Hematopoietic multipotent progenitor cell treated with erythropoietin and hydrocortisone succinate and interleukin-3 and kit ligand, for 17 days (in vitro differentiated cells): ENCODE measurements around the gene MAD1L1.
"Not testable (repeated sequence)": the region's sequence is repeated elsewhere in the genome, so short reads cannot be mapped to it uniquely, and the experiment has no call there.

Experiments
- DNase-seq: peaks from one replicate; pipeline ENCODE4 v3.0.0-alpha.2; 2015; ENCODE audit warnings: low spot score

MAD1L1 gene

DNA sequence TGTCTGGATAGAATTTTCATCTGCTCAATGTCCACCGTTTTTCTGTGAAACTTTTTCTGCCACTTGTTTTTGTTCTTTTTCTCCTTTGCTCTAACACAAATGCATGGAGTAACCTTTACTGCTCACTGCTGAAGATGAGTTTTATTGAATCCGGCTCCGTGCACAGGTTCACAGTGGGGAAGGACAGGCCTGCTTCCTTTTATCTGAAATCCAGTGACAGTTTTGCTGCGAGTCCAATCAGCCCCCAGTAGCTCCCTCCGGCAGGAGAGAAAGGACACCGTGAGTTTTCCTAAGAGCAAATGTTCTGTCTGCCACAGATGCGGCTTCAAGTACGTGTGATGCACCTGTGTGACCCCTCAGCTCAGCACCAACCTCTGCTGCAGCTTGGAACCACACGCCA, 246.8 kb downstream of the MAD1L1 start:
- no peak for DNase-seq

DNA sequence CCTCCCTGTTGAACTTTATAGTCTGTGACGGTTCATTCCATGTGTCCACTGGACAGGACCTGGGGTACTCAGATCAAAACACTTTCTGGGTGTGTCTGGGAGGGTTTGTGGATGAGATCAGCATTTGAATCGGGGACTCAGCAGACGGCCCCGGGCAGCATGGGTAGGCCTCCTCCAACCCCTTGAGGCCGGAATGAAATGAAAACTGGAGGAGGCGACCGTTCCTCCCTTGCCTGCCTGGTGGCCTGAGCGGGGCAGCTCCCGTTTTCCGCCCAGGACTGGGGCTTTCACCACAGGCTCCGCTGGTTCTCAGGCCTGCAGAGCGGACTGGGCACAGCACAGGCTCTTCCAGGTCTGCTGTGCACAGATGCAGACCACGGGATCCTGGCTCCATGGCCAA, 247.7 kb downstream of the MAD1L1 start:
- no peak for DNase-seq

DNA sequence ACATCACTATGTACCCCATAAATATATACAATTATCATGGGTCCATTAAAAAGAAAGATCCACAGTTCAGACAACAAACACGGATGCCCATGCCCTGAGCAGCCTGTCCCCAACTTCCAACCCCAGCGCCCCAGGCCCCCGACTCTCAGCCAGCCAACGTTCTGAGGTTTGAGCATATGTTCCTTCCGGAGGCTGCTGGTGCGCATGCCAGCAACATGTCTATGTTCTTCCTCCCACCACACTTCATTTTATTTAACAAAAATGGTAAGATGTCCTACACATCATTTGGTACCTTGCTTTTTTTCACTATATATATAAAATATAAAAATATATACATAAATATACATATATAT, 250.9 kb downstream of the MAD1L1 start:
- DNase-seq, result no peak

DNA sequence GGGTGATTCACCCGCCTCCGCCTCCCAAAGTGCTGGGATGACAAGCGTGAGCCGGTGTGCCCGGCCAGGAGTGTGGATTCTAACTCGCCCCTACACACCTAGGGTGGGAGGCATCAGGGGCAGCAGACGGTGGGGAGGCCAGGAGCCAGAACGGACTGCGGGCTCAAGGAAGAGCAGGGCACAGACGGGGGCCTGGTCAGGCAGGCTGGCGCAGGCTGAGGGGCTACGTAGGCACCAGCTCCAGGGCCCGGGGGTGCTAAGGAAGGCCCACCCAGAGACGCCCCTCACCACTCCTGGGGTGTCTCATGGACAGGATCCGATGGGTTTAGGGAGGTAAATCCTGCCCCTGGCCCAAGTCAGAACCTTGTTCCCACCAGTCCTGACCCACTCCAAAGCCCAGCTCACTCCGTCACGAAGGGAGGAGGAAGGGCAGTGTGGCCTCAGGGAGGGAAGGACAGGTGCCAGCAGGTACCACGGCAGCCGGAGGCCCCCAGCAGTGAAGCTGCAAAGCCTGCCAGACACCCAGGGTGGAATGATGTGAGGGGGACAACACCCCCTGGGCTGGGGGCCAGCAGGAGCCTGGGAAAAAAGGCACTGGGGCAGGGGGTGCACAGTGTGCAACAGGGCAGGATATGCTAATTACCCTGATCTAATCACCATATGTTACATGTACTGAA, 251.4 kb downstream of the MAD1L1 start:
- no peak for DNase-seq

DNA sequence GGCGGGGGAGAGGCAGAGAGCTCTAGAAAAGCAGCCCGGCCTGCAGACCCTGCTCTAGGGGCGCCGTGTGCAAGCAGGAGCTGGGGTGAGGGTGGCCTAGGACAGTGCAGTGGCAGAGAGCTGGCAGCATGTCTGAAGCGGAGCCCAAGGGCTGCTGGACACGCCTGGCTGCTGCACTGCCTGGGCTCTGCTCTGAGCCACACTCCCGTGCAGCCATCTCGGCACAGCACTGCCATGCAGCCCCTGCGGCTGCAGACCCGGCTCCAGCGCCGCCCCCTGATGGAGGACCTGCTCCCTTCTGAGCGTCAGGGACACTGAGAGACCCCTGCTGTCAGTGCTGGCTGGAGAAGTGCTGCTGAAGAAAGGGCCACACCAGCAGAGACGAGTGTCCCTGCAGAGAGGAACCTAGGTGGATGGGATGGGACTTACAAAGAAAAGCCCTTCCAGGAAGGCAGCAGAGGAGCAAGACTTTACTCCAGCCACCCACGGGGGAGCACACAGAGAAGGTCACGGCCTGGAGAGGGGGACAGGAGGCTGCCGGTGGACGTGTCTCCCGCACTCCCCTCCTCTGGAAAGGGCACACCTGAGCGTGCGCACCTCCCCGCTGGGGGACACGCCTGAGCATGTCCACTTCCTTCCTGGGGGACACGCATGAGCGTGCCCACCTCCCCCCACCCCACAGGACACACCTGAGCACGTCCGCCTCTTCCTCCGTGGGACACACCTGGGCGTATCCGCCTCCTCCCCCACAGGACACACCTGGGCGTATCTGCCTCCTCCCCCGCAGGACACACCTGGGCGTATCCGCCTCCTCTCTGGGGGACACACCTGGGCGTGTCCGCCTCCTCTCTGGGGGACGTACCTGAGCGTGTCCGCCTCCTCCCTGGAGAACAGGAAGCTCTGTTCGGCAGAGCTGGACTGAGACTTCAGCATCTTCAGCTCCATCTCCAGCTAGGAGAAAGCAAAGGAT, 252.9 kb downstream of the MAD1L1 start:
- no peak for DNase-seq

DNA sequence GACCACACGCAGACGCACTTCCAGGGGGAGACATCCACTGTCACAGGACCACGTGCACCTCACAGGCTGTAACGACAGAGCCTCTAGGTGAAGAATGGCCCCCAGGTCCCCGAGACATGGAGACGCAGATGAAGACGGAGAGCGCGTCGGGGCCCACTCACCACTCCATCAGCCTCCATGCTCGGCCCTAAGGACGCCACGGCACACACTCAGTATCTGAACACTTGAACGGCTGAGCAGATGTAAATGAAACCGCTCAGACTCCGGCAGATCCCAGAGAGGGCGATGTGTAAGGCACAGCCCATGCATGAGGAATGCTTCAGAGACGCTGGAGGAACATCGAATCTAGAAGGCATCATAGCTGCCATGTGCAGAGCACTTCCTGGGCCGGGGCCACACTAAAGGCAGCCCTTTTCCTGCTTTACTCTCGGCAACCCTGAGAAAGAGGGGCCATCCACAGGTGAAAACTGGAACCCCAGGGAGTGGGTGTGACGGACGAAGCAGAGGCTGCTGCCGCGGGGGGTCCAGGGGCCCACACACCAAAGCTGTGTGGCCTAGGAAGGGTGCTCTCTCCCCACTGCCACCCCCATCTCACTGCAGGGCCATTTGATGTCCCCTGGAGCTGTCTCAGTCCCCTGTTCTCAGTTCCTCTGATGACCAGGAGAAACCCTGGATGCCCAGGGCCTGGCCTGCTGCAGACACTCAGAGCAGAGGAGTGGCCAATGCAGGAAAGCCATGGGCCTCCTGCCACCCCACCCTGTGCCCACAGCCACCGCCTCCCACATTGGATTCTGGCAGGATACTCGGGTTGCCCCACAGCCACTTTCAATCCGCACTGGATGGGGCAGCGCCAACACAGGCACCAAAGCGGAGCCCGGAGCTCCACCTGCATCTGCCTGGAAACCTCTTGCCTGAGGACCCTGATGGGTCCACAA, 253.8 kb downstream of the MAD1L1 start:
- no peak for DNase-seq

DNA sequence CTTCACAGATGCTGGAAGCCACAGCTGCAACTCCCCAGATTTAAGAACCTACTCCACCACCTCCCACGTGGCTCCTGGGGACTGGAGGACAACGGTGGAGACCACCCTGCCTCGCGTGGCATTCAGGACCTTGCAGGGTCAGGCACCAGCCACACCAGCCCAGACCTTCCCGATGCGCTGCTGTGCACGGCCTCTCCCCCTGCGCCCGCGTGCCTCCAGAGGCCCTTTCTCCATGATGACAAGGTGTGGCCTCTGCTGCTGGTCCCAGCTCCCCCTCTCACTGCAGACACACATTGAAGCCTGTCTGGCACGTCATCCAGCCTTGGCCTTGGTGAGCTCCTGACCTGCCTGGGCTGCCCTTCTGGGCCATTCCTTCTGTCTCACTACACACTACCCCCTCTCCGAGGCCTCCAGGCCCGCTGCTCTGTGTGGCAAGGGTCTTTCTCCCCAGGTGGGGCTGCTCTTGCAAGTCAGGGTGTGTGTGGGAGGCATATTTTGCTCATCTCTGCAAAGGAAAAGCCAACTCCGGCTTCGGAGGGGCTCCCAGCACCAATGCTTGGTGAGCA, 254.8 kb downstream of the MAD1L1 start:
- no peak for DNase-seq

DNA sequence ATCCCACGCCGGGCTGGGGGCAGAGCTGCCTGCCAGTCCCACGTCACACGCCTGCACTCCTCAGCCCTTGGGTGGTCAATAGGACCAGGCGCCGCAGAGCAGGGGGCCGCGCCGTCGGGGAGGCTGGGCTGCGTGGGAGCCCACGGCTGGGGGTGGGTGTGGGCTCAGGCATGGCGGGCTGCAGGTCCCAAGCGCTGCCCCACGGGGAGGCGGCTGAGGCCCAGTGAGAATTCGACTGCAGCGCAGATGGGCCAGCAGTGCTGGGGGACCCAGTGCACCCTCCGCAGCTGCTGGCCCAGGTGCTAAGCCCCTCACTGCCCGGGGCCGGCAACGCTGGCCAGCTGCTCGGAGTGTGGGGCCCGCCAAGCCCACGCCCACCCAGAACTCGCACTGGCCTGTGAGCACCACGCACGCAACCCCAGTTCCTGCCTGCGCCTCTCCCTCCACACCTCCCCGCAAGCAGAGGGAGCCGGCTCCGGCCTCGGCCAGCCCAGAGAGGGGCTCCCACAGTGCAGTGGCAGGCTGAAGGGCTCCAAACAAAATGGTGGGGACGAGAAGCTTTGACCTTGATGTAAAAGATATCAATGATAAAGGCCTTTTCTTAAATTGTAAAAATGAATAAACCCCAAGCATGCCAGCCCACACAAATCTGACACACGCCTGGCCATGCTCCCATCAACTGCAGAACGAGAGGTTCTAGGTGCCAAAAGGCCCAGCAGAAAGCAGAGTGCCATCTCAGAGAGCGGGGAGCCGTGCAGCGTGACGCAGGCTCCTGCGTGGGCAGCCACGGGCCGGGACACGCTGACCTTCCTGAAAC, 255.5 kb downstream of the MAD1L1 start:
- no peak for DNase-seq

- DNase-seq, result not testable (repeated sequence)
These were observed 256.2 kb downstream of the MAD1L1 start for GRCh38 chr7:1976521-1976920.

DNA sequence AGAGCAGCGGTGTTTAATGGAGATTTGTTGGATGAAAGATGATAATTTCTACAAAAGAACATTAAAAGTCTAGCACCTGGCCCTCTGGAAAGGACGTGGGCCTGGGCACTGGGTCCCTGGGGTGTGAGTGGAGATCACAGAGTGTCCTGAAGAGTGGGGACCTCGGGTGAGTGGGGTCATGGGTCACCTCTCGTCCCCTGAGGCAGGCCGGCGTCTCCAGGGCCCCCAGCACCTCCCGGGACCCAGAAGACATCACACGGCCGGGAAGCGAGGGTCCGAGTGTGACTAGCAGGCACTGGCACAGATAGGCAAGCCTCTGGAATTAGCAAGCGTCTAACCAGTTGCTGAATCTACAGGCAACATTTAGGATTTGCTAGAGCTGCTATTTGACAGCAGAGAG, 257.2 kb downstream of the MAD1L1 start:
- no peak for DNase-seq

DNA sequence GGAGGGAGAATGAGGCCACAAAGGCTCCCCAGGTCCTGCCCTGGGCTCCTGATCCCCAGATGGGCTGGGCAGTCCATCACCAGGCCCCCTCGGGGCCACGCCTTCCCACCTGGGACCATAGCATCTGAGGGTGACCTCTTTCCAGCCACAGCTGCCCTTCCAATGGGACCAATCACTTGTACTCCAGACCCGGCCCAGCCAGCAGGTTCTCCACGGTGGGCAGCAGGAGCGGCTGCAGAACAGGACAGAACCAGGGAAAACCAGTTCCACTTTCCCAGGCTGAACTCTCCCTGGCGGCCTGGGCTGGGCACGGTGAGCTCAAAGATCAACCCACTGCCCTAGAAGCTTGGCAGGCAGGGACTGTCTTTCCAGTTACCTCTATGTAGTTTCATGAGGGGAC, 257.6 kb downstream of the MAD1L1 start:
- no peak for DNase-seq

DNA sequence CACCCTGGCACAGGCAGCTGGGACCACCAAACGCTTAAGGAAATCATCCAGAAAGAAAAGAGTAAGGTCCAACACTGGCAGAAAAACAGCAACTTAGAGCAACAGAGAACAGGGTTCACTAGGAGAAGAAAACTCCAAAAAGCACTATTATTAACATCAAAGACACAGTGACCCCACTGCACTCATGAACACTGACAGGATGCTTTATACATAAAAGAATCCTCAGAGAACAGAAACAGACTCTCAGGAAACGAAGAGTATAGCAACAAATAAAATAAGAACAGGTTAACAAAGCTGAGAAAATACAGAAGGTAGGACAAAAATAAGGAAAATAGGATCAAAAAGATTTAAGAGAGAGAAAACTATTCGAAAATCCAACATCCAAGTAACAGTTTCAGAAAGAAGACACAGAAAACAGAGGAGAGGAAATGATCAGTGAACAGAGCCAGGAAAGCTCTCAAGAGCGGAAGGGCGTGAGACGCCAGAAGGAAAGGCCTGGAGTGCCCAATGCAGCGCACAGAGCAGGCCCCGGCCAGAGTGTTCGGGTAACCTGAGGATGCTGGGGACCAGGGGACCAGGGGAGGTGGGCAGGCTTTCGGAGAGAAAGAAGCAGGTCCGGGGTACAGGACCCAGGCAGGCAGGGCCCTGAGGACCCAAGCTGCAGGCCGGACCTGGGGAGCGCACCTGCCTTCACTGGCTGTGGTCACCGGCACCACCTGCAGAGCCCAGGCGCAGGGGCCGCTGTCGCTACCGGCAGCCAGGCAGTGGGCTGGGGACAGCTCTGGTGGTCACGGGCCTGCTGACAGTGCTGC, 258.2 kb downstream of the MAD1L1 start:
- no peak for DNase-seq

GRCh38 chr7:1973321-1974251, 259.2 kb downstream of the MAD1L1 start:
- DNase-seq, result no peak

- DNase-seq, result no peak
These were observed 260.0 kb downstream of the MAD1L1 start for GRCh38 chr7:1972744-1973143.

DNA sequence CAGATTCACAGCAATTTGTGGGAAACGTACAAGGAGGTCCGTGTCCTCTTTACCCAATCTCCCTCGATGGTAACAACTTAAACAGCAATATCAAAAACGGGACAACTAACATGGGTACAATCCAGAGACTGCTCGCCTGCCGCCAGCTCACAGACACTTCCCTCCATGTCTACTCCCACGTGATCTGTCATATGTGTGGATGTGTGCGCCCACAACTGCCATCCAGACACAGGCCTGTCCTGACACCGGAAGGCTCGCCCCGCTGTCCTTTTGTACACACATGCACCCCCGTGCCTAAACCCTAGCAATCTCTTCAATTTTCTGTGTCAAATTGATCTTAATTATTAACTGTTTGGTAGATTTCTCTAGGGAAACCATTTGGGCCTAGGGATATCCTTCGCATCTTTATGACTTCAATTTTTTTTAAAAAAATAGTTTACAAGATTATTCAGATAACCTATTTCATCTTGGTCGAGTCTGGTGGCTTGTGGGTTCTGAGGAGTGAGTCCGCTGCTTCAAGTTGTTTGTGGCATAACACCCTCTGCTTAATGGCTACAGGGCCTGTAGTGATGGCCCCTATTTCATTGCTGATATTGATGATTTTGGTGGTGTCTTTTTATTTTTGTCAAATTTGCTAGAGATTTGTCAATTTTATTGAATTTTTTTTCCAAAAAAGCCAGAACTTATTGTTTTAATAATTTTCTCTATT, 260.6 kb downstream of the MAD1L1 start:
- no peak for DNase-seq

- no peak for DNase-seq
These were observed 261.9 kb downstream of the MAD1L1 start for GRCh38 chr7:1970895-1971294.

DNA sequence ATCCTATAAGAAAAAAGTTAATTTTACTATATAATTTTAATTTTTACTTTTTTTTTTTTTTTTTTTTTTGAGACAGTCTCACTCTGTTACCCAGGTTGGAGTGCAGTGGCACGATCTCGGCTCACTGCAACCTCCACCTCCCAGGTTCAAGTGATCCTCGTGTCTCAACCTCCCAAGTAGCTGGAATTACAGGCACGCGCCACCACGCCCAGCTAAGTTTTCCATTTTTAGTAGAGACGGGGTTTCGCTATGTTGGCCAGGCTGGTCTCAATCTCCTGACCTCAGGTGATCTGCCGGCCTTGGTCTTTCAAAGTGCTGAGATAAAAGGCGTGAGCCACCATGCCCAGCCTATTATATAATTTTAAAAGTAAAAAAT, 262.5 kb downstream of the MAD1L1 start:
- not testable (repeated sequence) for DNase-seq

DNA sequence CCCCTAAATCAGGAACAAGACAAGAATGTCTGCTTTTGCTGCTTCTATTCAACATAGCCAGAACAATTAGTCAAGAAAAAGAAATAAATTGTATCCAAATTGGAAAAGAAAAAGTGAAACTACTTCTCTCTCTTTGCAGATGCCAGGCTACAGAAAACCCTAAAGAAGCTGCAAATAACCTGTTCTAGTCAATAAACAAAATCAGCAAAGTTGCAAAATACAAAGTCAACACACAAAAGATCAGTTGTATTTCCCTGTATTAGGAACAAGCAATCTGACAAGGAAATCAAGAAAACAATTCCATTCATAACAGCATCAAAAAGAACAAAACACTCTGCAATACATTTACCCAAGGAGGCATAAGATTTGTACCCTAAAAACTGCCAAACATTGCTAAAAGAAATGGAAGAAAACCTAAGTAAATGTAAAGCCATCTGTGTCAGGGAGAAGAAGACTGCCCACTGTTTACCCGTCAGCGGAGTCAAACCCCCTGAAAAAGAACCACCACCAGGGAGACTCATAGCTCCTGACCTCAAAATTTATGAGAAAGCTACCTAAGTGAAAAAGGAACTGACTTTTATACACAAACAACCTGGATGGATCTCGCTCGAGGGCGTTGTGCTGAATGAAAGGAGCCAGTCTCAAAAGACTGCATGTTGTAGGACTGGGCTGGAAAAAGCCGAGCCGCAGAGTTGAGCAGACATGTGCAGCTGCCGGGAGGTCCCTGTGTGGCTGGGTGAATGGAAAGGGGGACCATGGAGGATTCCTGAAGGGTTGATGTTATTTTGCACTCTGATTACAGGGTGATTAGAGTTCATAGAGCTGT, 263.1 kb downstream of the MAD1L1 start:
- no peak for DNase-seq
